K562 (cell line): Measurements from ENCODE around the gene KRT8. TPM values are rescaled to one million over a fixed set of nuclear protein-coding genes. Genes with fewer than 3 reads are reported as not detected.
A peak's percentile ranks its signal among the peaks of the same experiment; 100 is the strongest.

Experiments
- BRCA1 ChIP-seq, 2 experiments: fragments of 450-650 bp in 1 of 2; sonication (generic) in 1 of 2; formaldehyde crosslinking in 1 of 2; IDR thresholded peaks; 2 replicates each; pipeline versions ENCODE4 v1.5.0 to v1.6.1; 2017 to 2020; ENCODE audit warnings: mild to moderate bottlenecking in 1 of 2, missing genetic modification reagents in 1 of 2
- CEBPZ ChIP-seq: fragments of 150-350 bp; IDR thresholded peaks from 2 replicates; pipeline ENCODE4 v1.6.1; 2014; ENCODE audit warnings: low read depth, mild to moderate bottlenecking, low read length, borderline replicate concordance
- CHD4 ChIP-seq: fragments of 200-600 bp; sonication (generic); IDR thresholded peaks from 3 replicates; pipeline ENCODE4 v1.6.1; 2012; ENCODE audit warnings: low read depth, mild to moderate bottlenecking, mixed read lengths, low read length, inconsistent platforms; ENCODE audit not compliant: insufficient read depth, insufficient replicate concordance, poor library complexity, severe bottlenecking
- E2F3 ChIP-seq: fragments of 250-450 bp; sonication (Bioruptor Pico); IDR thresholded peaks from 2 replicates; pipeline ENCODE4 v1.4.0; 2020; ENCODE audit warnings: mild to moderate bottlenecking
- EP400 ChIP-seq: fragments of 450-650 bp; IDR thresholded peaks from 2 replicates; pipeline ENCODE4 v1.6.1; 2017; ENCODE audit warnings: antibody characterized with exemption, mild to moderate bottlenecking, moderate library complexity
- FOXJ2 ChIP-seq: fragments of 200-800 bp; sonication (Bioruptor generic); IDR thresholded peaks from 2 replicates; pipeline ENCODE4 v1.6.1; 2016; ENCODE audit warnings: missing genetic modification characterization, missing compliant biosample characterization
- JUND ChIP-seq, 2 experiments: IDR thresholded peaks; 2 replicates in 1 of 2; 3 replicates in 1 of 2; pipeline ENCODE4 v1.6.1; 2011; ENCODE audit warnings: borderline replicate concordance in 2 of 2, low read depth in 2 of 2, low read length in 2 of 2, improper control_type of control experiment in 1 of 2, missing biosample characterization in 1 of 2, missing genetic modification characterization in 1 of 2, missing genetic modification reagents in 1 of 2
- MYNN ChIP-seq, 2 experiments: sonication (generic); formaldehyde crosslinking in 1 of 2; IDR thresholded peaks; 2 replicates each; pipeline versions ENCODE4 v1.5.0 to v1.6.1; 2016 to 2020; ENCODE audit warnings: antibody characterized with exemption in 1 of 2, missing genetic modification reagents in 1 of 2
- PCBP1 ChIP-seq: fragments of 200-400 bp; formaldehyde crosslinking; IDR thresholded peaks from 2 replicates; pipeline ENCODE4 v1.6.1; 2018; ENCODE audit warnings: mild to moderate bottlenecking, low read depth, low read length; ENCODE audit not compliant: poor library complexity, severe bottlenecking
- POLR2AphosphoS2 ChIP-seq: IDR thresholded peaks from 2 replicates; pipeline ENCODE4 v1.6.1; 2012; ENCODE audit warnings: low read length, improper control_type of control experiment
- PTRF ChIP-seq: fragments of 450-650 bp; IDR thresholded peaks from 2 replicates; pipeline ENCODE4 v1.6.1; 2016; ENCODE audit warnings: mild to moderate bottlenecking, missing genetic modification characterization, missing compliant biosample characterization
- RB1 ChIP-seq: fragments of 450-650 bp; IDR thresholded peaks from 2 replicates; pipeline ENCODE4 v1.6.1; 2017; ENCODE audit warnings: low read depth, mild to moderate bottlenecking
- SOX6 ChIP-seq: fragments of 450-650 bp; IDR thresholded peaks from 2 replicates; pipeline ENCODE4 v1.6.1; 2014; ENCODE audit warnings: mild to moderate bottlenecking
- SRSF3 ChIP-seq: fragments of 200-400 bp; formaldehyde crosslinking; IDR thresholded peaks from 2 replicates; pipeline ENCODE4 v1.6.1; 2016; ENCODE audit warnings: mild to moderate bottlenecking, low read length, moderate library complexity; ENCODE audit not compliant: insufficient read depth
- TCF15 ChIP-seq: fragments of 250-450 bp; sonication (Bioruptor Pico); IDR thresholded peaks from 2 replicates; pipeline ENCODE4 v1.8.0; 2022; ENCODE audit warnings: moderate library complexity, mild to moderate bottlenecking, inconsistent platforms
- ZFP91 ChIP-seq: sonication (generic); formaldehyde crosslinking; IDR thresholded peaks from 2 replicates; pipeline ENCODE4 v1.8.0; 2022; ENCODE audit warnings: mild to moderate bottlenecking, missing genetic modification reagents
- ZHX1 ChIP-seq: fragments of 150-350 bp; conservative IDR thresholded peaks from 2 replicates; pipeline ENCODE4 v1.6.1; 2014; ENCODE audit warnings: low read length
- ZNF347 ChIP-seq: fragments of 450-650 bp; formaldehyde crosslinking; IDR thresholded peaks from 2 replicates; pipeline ENCODE4 v1.4.0; 2020; ENCODE audit warnings: low read depth, mild to moderate bottlenecking, moderate library complexity
- ZNF707 ChIP-seq: fragments of 250-450 bp; sonication (Bioruptor Pico); conservative IDR thresholded peaks from 2 replicates; pipeline ENCODE4 v1.8.0; 2022; ENCODE audit warnings: inconsistent platforms, mild to moderate bottlenecking, moderate library complexity
- polyA plus RNA-seq, 8 experiments: library from polyadenylated mRNA; depleted of rRNA in 4 of 8; stranded (reverse) in 5 of 8; unstranded in 3 of 8; fragments of >200 nt; fragmentation: Nextera tagmentation in 2 of 8; fragmentation: Illumina TruSeq in 1 of 8; extraction: Ambion mirVana in 2 of 8; extraction: Trizol in 1 of 8; gene quantifications; 2 replicates each; pipeline versions ENCODE4 v1.2.1 to v1.2.3, GENCODE V29; 2011 to 2014; ENCODE audit warnings: inconsistent platforms in 1 of 8, missing spikeins in 1 of 8
- total RNA-seq, 7 experiments: library from RNA; depleted of rRNA in 6 of 7; stranded (reverse); fragments of >200 nt in 6 of 7; fragmentation: Illumina TruSeq in 2 of 7; extraction: Trizol in 2 of 7; gene quantifications; 2 replicates each; pipeline versions ENCODE4 v1.2.1 to v1.2.3, GENCODE V29; 2011 to 2021; ENCODE audit warnings: low replicate concordance in 1 of 7

KRT8 gene
- total and polyA plus RNA-seq, 9 of the 15 experiments (the other 6 are each of a cell fraction or from before 2014, with no cell fraction given), result 41.5 to 661 (median 260) TPM

GRCh38 chr12:52903285-52903854 lies 1.5 kb downstream of the KRT8 start (continued):
- TF ChIP-seq PCBP1, result peak; percentile 97
- 0 out of 2 replicates have a peak, but pooled peaks have one; percentile 7 for TF ChIP-seq ZNF707 (CRISPR knock-in tag)
- TF ChIP-seq SRSF3, result no peak
- TF ChIP-seq ZNF347 (CRISPR knock-in tag), result no peak
- no peak for TF ChIP-seq TCF15 (CRISPR knock-in tag)
- TF ChIP-seq RB1, result peak; percentile 85
- peak; percentile 65 for TF ChIP-seq EP400
- no peak for TF ChIP-seq MYNN (IDR thresholded peaks at IDR 0.05)
- TF ChIP-seq MYNN (CRISPR knock-in tag; IDR thresholded peaks at IDR 0.05), result no peak
- no peak for TF ChIP-seq FOXJ2
- TF ChIP-seq POLR2AphosphoS2, result no peak
- no peak for TF ChIP-seq E2F3 (CRISPR knock-in tag)
- no peak for TF ChIP-seq ZHX1
- TF ChIP-seq ZFP91, result no peak
- no peak for TF ChIP-seq CEBPZ
- TF ChIP-seq CHD4, result no peak
- no peak for TF ChIP-seq SOX6
- TF ChIP-seq BRCA1 (IDR thresholded peaks at IDR 0.05), result no peak
- TF ChIP-seq BRCA1 (CRISPR knock-in tag; IDR thresholded peaks at IDR 0.05), result no peak
- TF ChIP-seq JUND (IDR thresholded peaks at IDR 0.05; ENCODE audit: borderline replicate concordance, low read depth, low read length), result peak; percentile 63
- no peak; the same call in 2 of the 3 replicates for TF ChIP-seq JUND (tag; IDR thresholded peaks at IDR 0.05; ENCODE audit: borderline replicate concordance, low read depth, low read length)
- no peak for TF ChIP-seq PTRF (tag)
